ENCODE results near the gene ASB4. TPM values are rescaled to one million over a fixed set of nuclear protein-coding genes. Genes with fewer than 3 reads are reported as not detected.
"Not testable (repeated sequence)": the region's sequence is repeated elsewhere in the genome, so short reads cannot be mapped to it uniquely, and the experiment has no call there.

Gene ASB4
- total RNA-seq, 1 experiment from 2014 or later, result 0.12 TPM

DNA sequence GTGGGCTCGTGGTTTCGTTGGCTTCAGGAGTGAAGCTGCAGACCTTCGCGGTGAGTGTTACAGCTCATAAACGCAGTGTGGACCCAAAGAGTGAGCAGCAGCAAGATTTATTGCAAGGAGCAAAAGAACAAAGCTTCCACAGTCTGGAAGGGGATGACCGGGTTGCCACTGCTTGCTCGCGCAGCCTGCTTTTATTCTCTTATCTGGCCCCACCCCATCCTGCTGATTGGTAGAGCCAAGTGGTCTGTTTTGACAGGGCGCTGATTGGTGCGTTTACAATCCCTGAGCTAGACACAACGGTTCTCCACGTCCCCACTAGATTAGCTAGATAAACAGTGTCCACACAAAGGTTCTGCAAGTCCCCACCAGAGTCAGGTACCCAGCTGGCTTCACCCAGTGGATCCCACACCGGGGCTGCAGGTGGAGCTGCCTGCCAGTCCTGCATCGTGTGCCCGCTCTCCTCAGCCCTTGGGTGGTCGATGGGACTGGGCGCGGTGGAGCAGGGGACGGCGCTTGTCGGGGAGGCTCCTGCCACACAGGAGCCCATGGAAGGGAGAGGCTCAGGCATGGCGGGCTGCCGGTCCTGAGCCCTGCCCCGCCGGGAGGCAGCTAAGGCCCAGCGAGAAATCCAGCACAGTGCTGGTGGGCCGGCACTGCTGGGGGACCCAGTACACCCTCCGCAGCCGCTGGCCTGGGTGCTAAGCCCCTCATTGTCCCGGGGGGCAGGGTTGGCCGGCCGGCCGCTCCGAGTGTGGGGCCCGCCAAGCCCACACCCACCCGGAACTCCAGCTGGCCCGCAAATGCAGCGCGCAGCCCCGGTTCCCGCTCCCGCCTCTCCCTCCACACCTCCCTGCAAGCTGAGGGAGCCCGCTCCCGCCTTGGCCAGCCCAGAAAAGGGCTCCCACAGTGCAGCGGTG is 66.5 kb downstream of the ASB4 start:
- not testable (repeated sequence) for DNase-seq (ENCODE audit: low read depth)

DNA sequence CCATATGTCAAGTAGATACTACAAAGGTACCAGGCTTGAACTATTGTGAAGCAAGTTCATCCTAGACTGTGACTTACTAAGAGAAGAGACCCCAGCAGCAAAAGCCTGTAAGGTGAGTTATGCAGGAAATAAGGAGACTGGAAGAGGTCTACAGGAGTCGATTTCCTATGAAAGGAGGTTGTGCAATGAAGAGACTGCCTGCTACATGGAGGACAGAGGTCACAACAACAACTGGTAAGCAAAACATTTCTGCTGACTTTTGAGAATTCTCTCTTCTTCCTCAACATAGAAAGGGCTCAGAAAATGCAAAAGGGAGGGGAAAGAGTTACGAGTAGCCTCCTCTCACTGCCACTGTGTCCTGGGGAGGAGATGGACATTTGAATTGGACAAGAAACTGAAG is 68.2 kb downstream of the ASB4 start:
- no peak for DNase-seq (ENCODE audit: low read depth)

DNA sequence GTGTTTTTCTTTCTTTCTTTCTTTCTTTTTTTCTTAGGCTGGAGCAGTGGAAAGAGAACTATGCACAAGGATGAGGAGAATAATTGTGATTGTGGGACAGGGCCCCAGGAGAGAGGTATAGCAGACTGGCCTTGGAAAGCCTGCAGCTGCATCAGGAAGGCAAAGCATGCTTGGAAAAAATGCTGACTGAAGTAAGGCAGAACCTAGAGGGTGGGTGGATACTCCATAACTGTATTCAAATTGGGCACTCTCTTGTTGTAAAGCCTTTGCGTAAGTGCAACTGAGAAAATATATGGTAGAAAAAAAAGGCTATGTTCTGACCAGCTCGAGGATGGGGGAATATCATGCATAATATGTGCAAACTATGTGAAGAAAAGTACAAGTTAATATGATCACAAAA is 71.0 kb downstream of the ASB4 start:
- no peak for DNase-seq (ENCODE audit: low read depth)

DNA sequence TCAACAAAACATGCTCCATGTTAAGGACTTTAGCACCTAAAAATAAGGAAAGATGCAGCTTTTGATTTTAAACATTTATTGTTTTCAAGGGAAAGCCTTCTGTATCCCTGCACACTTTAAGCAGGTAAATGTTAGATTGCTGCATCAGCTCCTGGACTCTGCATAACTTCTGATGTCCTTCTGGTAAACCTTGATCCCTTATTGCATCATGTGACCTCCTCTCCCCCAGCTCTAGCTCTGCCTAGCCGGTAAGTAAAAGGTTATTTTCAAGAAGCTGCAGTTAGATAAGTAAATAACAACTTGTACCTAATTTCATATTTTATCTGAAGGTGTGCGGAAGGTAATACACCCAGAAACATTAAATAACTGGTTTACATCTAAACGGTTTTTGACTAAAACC is 73.1 kb downstream of the ASB4 start:
- no peak for DNase-seq (ENCODE audit: low read depth)

DNA sequence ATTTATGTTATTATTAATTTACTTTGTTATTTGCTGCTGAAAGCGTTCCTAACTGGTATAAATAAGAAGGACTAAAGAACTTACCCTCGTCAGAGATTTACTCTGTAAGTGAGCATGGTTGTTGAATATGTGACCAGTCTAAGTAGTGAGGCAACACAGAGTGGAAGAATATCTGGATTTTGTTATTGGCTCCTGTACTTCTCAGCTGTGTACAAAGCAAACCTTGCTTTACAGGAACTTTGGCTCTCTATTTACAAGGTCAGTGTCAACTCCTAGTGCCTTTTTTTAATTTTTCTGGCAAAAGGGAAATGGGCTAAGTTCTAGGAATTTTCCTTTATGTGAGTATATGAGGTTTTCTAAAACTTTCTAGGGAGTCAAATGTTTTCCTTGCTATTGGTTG is 74.9 kb downstream of the ASB4 start:
- no peak for DNase-seq (ENCODE audit: low read depth)

DNA sequence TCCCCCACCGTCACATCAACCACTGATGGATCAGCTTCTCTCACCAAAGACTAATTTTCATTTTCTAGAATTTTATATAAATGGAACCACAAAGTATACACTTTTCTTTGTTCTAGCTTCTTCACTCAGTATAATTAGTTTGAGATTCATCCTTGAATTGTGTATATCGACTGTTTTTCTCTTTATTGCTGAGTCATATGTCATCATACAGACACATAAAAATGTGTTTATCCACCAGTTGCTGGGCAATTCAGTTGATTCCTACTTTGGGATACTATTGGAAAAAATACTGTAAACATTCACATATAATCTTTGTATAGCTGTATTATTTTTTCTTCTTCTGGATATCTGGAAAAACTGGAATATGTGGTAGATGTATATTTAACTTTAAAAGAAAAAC is 84.0 kb downstream of the ASB4 start:
- DNase-seq (ENCODE audit: low read depth), result no peak

DNA sequence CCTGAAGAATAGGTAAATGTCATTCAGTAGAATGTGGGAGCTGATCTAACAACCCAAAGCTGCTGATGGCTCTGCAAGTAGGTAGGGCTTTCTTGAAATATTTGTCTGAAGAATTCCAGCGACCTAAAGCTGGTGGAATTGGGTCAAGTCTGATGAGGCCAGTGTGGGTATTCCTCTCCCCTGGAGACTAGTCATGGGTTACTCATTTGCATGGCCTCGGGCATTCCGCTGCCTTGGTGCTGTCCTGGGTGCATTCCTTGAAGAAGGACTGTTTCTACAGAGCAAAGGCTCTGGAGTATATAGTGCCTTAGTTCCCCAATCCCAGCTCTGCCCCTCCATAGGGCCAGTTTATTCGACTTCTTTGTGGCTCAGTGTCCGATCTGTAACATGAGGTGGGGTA is 91.4 kb downstream of the ASB4 start:
- peak; percentile 78 for DNase-seq (ENCODE audit: low read depth)

DNA sequence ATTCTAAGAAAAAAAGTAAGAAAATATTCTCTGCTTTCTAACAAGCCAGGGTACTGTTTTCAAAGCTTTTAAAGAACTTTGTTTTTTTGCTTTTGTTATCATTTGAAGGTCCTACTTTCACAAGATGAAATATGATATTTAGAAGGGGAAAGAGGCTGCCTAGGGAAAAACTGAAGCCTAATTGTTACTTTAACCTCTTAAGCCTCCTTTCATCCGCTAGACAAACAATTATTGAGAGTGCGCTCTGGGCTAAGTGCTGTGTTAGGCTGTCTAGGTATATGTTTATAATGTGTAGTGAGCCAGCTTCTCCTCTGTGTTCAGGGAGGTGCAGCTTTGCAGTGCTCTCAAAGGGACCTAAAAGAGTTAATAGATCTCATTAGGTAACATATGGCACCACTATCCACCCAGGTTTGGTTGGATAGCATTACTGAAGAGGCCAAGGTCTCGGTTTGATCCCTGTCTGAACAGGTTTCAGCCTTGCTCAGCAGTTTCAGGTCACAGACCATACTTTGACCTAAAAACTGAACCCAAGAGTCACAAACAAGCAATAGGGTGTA is 92.6 kb downstream of the ASB4 start:
- DNase-seq (ENCODE audit: low read depth), result no peak

DNA sequence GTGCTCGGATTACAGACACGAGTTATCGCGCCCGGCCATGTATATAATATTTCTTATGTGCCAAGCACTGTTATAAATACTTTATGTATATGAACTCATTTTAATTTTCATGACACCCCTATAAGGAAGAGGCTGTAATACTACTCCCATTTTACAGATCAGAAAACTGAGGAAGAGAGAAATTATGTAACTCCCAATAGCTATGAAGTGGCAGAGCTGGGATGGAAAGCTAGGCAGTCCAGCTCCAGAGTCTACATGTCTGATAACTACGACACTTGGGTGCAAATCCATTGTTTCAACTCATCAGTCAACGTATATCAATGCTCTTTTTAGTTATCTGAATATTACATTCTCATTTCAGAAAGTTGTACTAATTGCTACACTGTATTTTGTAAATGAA is 93.6 kb downstream of the ASB4 start:
- DNase-seq (ENCODE audit: low read depth), result no peak

DNA sequence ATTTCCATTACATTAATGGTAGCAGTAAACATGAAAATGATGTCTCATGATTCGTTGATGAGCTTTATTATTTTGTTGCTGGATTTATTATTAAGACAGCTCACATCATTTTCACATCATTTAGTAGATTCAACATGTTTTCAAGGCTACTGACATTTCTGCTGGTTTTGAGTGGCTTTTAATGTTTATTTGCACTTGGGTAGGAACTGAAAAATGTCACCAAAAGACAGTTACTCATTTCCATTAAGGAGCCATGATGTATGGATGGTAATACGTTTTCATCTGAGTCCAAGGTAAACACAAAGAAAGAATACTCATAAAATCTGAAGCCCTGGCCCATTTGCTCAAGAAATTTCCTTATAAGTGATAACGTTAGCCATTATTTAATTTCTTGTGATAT is 95.7 kb downstream of the ASB4 start:
- DNase-seq (ENCODE audit: low read depth), result no peak

DNA sequence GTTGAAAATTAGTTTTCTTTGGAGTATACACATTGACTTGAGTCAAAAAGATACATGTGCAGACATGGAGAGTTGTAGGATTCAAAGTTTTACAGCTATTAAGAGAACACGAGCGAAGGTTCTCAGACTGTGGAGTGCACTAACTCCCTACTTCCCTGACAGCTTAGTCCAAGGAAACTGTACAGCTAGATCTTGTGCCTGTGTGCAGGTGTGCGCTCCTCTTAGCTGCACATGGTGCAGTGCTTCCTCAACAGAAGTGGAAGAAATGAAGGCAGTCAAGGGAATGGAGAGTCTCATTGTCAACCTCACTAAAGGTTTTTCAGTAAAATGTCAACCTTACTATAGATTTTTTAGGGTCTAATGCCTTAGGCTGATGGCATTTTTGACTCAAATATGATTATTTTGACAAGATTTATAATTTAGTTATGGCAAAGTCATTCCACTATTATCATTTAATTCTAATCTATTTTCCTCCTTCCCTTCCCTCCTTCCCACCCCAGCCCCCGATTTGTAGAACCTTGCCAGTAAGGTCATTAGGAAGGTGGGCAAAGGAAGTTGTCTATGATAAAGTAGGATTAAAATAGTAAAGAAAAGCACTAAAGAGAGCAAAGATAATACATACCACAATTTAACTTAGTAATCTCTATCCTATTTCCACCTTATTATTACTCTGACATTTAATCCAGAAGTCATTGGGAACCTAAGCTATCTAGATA is 97.0 kb downstream of the ASB4 start:
- DNase-seq (ENCODE audit: low read depth), result no peak

DNA sequence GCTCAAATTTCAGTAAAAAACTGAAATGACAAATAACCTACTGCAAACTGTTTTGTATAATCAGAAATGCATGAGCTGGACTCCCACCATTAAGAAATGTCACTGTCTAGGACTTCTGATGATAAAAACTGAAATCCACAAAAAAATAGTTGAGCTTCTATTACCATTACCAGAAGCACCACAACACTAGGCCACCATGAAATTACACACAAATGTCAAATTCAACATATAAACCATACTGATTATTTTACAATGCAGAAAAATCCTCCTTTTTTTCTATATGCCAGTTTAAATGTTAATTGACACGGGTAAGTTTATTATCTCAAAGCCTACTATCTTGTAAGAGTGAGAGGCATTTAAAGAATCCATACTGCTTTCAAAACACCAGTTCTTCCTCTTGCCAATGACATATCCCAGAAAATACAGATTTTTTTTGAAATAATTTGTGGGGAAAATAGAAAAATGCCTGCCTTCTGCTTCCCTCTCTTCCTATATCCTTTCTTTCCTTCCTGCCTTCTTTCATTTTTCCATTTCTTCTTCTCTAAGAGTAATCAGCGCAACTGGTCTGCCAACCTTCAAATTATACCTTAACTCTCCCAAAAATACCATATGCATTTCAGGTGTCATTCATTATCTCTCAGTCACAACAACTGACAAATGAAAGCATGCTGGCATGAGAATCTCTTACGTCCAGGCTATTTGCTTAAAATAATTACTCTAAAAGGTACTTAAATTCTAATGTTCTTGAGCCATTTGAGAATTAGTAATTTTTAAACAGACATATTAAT is 98.3 kb downstream of the ASB4 start:
- DNase-seq (ENCODE audit: low read depth), result no peak

DNA sequence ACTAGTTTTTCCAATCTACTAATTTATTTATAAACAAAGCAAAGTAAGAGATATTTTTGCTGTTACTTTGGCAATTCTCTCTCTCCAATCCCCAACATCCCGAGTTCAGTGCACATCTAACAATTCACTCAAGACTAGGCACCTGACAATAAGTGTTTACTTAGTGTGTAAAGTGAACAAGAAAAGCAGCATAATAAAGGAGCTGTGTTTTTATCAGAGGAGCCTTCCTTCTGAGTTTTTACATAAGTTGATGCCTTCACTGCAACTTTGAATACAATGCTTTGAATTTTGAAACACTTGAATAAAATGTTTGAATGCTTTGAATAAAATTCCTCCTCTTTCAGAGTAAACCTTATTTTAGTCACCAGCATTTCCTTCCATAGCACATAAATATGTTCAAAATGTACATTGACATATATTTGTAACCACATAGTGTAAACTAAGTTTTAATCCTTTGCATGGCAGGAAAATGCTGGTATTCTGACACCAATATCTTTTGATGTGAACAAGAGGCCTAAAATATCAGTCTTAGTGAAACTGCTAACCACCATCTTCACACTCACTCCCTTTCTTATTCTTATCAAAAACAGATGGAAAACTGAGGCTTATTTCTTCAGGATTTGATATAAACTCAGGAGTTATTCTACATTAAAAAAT is 99.2 kb downstream of the ASB4 start:
- no peak for DNase-seq (ENCODE audit: low read depth)

DNA sequence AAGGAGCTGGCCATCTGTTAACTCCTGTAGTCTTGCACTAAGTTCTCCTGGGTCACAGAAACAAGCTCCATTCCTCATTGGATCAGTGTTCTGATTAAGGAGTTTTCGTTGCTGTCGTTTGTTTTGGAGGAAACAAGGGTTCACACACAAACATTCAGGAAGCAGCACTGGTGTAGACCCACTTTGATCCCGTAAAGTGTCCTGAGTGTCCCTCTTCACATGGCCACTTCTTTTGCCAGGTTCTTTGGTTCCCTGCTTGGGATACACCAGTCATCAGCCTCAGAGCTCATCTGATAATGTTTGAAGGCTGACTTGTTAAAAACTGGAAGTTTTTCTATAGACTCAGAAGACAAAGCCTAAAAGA is 99.7 kb downstream of the ASB4 start:
- no peak for DNase-seq (ENCODE audit: low read depth)

DNA sequence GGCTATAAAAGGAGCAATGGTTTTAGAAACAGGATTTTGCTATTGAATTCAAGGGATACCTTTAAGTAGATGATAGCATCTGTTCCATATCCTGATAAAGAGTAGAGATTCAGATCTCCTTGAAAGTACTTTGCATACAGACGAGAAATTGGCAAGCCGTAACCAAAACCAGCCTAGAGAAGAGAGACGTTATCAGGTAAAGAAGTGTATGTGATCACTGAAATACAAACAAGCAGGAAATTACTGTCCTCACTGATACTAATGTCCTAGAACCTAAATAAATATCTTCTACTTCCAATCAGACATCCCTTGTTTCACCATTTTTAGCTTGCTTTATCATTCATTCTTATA is 101.2 kb downstream of the ASB4 start:
- DNase-seq (ENCODE audit: low read depth), result no peak

DNA sequence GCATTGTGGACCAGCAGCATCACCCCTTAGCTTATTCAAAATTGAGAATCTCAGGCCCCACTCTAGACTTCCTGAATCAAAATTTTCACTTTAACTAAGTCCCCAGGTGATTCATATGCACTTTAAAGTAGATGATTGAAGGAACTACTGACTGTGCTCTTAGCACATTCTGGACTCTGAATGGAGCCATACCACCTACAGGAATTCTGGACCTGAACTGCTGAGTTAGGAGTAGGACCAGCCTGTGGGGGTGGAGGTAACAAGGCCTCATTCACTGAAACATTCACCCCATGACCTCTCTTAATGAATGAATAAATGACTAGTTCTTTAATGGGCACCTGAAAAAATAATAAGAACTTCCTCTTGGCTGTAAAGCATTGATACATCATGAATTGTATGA is 103.3 kb downstream of the ASB4 start:
- DNase-seq (ENCODE audit: low read depth), result no peak

DNA sequence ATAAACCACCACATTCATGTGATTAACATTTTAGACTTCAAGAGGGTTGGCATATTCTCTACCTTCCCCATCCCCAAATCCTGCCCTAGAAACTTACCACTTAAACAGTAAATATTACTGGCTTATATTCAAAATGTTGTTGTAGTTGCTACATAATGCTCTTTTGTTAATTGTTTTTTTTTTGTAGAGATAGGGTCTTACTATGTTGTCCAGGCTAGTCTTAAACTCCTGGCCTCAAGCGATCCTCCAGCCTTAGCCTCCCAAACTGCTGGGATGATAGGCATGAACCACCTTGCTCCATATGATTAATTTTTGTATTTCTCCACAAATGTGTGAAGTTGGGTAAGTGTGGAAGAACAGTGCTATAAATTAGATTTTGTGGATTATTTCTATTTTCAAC is 104.0 kb downstream of the ASB4 start:
- DNase-seq (ENCODE audit: low read depth), result no peak

Data from RPMI7951 (cell line).